Ishikawa (cell line): ENCODE results near the gene CHD9.

Source experiments
- EP300 ChIP-seq: IDR thresholded peaks from 2 replicates; pipeline ENCODE4 v1.6.1; 2012; ENCODE audit warnings: borderline replicate concordance
- MAX ChIP-seq: IDR thresholded peaks from 2 replicates; pipeline ENCODE4 v1.6.1; 2012
- TF ChIP-seq, protein P1 (sequence below): IDR thresholded peaks from 2 replicates; pipeline ENCODE4 v1.6.1; 2012; ENCODE audit warnings: low read depth, mild to moderate bottlenecking

DNA sequence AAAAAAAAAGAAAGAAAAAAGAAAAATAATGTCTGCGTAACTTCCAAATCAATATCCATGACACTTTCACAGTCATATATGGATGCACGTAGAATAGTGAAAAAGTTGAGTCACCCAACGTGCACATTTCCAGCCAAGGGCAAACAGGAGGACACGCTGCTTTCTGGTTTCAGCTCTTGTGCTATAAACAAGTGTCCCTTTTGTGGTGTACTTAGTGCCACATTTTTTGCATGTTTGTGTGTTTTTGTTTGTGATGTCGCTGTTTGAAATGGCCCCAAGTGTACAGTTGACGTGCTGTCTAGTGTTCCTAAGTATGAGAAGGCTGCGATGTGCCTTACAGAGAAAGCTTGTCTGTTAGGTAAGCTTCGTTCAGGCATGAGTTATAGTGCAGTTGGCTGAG, 2.9 kb downstream of the CHD9 start:
- TF ChIP-seq MAX (no peak), EP300 (no peak)
- TF ChIP-seq, protein P1, sequence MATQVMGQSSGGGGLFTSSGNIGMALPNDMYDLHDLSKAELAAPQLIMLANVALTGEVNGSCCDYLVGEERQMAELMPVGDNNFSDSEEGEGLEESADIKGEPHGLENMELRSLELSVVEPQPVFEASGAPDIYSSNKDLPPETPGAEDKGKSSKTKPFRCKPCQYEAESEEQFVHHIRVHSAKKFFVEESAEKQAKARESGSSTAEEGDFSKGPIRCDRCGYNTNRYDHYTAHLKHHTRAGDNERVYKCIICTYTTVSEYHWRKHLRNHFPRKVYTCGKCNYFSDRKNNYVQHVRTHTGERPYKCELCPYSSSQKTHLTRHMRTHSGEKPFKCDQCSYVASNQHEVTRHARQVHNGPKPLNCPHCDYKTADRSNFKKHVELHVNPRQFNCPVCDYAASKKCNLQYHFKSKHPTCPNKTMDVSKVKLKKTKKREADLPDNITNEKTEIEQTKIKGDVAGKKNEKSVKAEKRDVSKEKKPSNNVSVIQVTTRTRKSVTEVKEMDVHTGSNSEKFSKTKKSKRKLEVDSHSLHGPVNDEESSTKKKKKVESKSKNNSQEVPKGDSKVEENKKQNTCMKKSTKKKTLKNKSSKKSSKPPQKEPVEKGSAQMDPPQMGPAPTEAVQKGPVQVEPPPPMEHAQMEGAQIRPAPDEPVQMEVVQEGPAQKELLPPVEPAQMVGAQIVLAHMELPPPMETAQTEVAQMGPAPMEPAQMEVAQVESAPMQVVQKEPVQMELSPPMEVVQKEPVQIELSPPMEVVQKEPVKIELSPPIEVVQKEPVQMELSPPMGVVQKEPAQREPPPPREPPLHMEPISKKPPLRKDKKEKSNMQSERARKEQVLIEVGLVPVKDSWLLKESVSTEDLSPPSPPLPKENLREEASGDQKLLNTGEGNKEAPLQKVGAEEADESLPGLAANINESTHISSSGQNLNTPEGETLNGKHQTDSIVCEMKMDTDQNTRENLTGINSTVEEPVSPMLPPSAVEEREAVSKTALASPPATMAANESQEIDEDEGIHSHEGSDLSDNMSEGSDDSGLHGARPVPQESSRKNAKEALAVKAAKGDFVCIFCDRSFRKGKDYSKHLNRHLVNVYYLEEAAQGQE, result no peak
